ENCODE results near the gene FOXC1.

Gene FOXC1

DNA sequence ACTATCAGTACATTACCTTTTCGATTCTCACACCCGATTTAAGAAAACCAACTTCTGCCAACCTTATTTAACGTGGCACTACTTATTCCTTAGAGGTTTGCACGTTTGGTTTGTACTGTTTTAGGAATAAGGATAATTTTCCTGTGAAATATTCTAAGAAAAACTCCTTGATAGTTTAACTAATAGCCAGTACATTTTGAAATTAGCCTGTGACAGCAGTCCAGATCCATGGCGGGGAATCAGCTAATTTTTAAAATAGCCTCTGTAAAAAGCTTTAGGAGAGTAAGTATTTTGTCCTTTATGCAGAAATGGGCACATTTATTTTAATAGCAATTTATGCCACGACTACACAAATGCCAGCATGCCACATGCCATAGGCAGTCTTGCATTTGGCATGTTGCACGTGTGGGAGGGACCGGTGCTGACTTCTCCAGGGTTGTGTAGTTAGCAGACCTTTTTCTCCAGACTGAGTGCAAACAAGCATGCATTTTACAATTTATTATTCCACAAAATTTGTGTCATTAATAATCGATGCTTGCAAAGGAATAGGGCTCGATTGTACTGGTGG lies 6.2 kb downstream of the FOXC1 start:
- H3K4me3 ChIP-seq (ENCODE audit: low read depth, low read length) = no peak overlapping the region
- no peak for DNase-seq (ENCODE audit: low read depth)
- TF ChIP-seq, protein P1, sequence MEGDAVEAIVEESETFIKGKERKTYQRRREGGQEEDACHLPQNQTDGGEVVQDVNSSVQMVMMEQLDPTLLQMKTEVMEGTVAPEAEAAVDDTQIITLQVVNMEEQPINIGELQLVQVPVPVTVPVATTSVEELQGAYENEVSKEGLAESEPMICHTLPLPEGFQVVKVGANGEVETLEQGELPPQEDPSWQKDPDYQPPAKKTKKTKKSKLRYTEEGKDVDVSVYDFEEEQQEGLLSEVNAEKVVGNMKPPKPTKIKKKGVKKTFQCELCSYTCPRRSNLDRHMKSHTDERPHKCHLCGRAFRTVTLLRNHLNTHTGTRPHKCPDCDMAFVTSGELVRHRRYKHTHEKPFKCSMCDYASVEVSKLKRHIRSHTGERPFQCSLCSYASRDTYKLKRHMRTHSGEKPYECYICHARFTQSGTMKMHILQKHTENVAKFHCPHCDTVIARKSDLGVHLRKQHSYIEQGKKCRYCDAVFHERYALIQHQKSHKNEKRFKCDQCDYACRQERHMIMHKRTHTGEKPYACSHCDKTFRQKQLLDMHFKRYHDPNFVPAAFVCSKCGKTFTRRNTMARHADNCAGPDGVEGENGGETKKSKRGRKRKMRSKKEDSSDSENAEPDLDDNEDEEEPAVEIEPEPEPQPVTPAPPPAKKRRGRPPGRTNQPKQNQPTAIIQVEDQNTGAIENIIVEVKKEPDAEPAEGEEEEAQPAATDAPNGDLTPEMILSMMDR (IDR thresholded peaks at IDR 0.05; ENCODE audit: control insufficient read depth, extremely low read depth, insufficient read depth) = no peak

DNA sequence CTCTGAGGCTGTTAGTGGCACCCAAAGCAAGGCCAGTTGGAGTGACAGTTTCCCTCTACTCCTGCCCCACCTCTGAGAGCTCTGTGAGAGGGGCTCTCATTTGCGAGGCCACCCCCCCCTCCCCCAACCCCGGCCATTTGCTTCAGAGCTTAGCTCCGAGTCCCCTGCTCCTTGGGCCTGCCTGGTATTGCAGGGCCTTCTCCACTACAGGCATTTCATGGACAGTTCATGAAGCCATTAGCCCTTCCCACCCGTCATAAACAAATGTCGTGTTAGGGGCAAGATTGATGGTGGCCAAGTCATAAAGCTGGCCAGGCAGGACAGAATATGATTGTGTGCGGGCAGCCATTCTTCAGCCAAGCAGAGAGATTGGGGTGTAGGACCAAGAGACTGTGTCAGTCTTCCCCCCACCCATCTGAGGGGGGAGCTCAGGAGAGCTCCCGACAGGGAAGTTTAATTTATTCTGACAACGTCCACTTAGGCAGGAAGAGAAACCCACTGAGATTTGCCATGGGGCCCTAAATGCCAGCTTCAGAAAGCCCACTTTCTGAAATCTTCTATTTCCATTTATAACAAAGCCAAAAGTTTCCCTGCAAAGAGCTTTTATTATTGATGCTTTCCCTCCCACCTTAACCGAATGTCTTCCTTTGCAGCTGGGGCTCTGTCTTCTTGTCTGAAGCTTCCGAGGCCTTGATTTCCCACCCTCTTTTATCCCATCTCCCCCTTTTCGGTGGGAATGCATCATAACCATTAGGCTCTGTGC lies 7.2 kb downstream of the FOXC1 start:
- no peak for DNase-seq (ENCODE audit: low read depth)
- TF ChIP-seq, protein P1 (IDR thresholded peaks at IDR 0.05; ENCODE audit: control insufficient read depth, extremely low read depth, insufficient read depth) = no peak
- no peak overlapping the region for H3K4me3 ChIP-seq (ENCODE audit: low read depth, low read length)

DNA sequence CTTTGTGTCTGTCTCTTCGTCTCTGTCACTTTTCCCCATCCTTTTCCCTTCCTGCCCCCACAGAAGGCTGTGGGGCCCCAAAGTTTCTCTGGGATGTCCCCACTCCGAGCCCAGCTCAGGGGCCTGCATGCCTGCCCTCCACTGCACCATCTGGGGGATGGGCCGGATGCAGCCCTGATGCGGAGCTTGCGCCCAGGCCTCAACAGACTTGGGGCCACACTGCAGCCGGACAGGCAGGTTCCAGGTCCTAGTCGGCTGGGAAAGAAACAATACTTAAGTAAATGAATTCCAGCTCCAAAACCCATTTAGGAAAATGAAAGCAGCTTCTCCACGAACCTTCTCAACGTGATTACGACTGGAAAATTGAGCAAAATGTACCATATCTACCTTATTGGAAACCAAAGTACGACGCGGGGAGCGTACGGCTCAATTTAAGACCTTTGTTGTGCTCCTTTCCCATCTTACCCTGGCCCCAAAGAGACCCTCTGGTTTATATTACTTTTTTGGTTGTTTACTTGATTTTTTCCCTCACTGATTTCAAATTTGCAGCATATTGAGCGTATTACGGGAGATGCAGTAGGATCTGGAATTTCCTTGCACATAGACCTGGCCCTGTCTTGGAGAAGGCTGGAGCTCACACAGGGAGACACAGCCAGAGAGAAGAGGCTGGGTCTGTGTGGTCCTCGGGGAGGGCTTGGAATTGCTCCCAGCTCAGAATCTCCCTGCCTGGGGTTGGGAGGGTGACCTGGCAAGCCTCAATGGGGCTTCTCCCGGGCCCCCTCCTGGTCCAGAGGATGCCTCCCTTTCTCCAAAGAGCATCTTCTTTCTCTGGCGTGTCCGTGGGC lies 8.0 kb downstream of the FOXC1 start:
- no peak overlapping the region for H3K4me3 ChIP-seq (ENCODE audit: low read depth, low read length)
- no peak for DNase-seq (ENCODE audit: low read depth)
- TF ChIP-seq, protein P1 (IDR thresholded peaks at IDR 0.05; ENCODE audit: control insufficient read depth, extremely low read depth, insufficient read depth) = no peak

DNA sequence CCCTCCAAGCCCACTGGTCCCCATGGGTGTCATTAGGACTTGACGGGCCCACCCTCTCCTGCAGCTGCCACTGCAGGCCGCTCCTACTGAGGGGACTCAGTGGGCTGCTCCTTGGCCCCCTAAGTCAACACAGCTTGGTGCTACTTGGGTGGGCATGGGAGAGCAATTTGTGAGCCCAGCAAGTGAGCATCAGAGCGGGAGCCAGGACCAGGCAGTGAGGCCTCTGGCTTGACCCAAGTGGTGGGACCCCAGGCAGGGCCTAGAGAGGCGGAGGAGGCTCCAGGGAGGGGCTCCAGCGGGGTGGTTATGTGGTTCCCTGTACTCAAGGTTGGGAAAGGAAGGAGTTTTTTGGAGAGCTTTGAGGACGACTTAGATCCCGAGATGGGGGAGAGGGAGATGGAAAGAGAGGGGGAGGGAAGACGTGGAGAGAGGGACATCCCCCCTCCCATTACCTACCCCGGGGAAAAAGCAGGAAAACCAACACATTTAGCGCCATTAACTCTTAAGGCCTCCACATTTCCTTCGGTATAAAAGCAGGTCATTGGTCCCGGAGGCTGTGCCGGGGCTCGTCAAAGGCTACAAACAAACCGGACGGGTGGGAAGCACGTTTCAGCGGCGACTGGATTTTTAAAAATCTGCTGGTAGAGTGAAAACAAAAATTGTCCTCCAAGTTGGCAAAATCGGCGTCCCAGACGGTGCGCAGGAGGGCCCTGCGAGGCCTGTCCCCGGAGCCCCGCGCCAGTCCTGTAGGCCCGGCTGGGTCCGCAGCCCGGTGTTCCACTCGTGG lies 8.8 kb downstream of the FOXC1 start:
- TF ChIP-seq, protein P1 (IDR thresholded peaks at IDR 0.05; ENCODE audit: control insufficient read depth, extremely low read depth, insufficient read depth) = no peak
- no peak overlapping the region for H3K4me3 ChIP-seq (ENCODE audit: low read depth, low read length)
- DNase-seq (ENCODE audit: low read depth) = no peak

DNA sequence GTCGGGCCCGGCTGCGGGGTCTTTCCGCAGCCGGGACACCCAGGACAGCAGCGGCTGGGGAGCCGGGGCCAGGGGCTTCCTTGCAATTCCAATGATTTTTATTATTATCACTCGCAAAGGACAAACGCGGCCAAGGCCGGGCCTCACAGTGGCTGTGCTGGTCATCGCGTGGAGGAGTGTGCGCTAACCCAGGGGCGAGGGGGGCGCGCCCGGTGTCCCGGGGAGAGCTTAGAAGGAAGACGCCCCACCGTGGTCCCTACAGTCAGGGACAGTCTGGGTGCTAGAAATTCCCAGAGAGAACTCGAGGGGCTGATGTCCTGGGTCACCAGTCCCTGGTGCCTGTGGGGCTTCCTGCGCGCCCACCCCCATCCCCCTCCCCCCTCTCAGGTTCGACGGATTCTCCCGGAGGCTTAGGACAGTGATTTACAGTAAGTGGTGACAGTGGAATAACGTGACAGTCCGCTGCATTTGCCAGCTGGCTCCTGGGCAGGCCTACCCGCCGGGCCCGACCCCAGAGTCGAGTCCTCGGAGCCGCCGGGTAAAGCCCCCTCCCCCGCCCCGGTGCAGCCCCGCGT lies 9.5 kb downstream of the FOXC1 start:
- TF ChIP-seq, protein P1 (IDR thresholded peaks at IDR 0.05; ENCODE audit: control insufficient read depth, extremely low read depth, insufficient read depth) = no peak
- DNase-seq (ENCODE audit: low read depth) = no peak
- H3K4me3 ChIP-seq (ENCODE audit: low read depth, low read length) = no peak overlapping the region

All from LNCaP clone FGC (cell line).